Measurements from ENCODE around the gene MYO7B. TPM values are rescaled to one million over a fixed set of nuclear protein-coding genes. Genes with fewer than 3 reads are reported as not detected.

Gene MYO7B
- total RNA-seq, 6 donors from 2014 or later, result 1.2 to 6.1 (median 3.1) TPM

- TF ChIP-seq EP300 (IDR thresholded peaks at IDR 0.05), result no peak
- no peak for TF ChIP-seq POLR2A (IDR thresholded peaks at IDR 0.05)
- TF ChIP-seq, protein P1, sequence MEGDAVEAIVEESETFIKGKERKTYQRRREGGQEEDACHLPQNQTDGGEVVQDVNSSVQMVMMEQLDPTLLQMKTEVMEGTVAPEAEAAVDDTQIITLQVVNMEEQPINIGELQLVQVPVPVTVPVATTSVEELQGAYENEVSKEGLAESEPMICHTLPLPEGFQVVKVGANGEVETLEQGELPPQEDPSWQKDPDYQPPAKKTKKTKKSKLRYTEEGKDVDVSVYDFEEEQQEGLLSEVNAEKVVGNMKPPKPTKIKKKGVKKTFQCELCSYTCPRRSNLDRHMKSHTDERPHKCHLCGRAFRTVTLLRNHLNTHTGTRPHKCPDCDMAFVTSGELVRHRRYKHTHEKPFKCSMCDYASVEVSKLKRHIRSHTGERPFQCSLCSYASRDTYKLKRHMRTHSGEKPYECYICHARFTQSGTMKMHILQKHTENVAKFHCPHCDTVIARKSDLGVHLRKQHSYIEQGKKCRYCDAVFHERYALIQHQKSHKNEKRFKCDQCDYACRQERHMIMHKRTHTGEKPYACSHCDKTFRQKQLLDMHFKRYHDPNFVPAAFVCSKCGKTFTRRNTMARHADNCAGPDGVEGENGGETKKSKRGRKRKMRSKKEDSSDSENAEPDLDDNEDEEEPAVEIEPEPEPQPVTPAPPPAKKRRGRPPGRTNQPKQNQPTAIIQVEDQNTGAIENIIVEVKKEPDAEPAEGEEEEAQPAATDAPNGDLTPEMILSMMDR (IDR thresholded peaks at IDR 0.05), result no peak
- TF ChIP-seq POLR2AphosphoS5 (IDR thresholded peaks at IDR 0.05), result no peak
- Histone ChIP-seq H3K36me3 (no peaks in the 10 kb centered on the region), H3K27me3 (no peaks in the 10 kb centered on the region), H3K4me1 (peaks cover 3 to 26% (median 16%) of the 10 kb centered on the region in 4 donors), H3K27ac (no peak overlapping the region), H3K4me3 (no peak overlapping the region), H3K9me3 (no peaks in the 10 kb centered on the region)
- DNase-seq, result no peak
- no peak for ATAC-seq (ENCODE audit: low FRiP score in 2 of 2)
These were observed 147.6 kb downstream of the MYO7B start for GRCh38 chr2:127683056-127683455.

GRCh38 chr2:127683757-127684156 is 148.3 kb downstream of the MYO7B start:
- ATAC-seq (ENCODE audit: low FRiP score in 2 of 2), result peak in 1 of 2 donors; percentile 41
- no peak overlapping the region for H3K27ac ChIP-seq
- H3K4me3 ChIP-seq, result no peak overlapping the region
- peaks cover 3 to 26% (median 16%) of the 10 kb centered on the region in 4 donors for H3K4me1 ChIP-seq
- WGBS, 2 donors, result 66 to 69% methylated on average over 9 to 14 of the region's 15 CpGs
- H3K36me3 ChIP-seq, result no peaks in the 10 kb centered on the region
- peaks cover 0 to 3% (median 0%) of the 10 kb centered on the region in 4 donors for H3K9me3 ChIP-seq
- no peaks in the 10 kb centered on the region for H3K27me3 ChIP-seq
- DNase-seq, result peak in 1 of 2 donors; percentile 36
- TF ChIP-seq EP300 (IDR thresholded peaks at IDR 0.05), result no peak
- TF ChIP-seq, protein P1 (IDR thresholded peaks at IDR 0.05), result no peak
- TF ChIP-seq POLR2A (IDR thresholded peaks at IDR 0.05), result no peak

GRCh38 chr2:127685410-127686080 is 150.1 kb downstream of the MYO7B start:
- H3K27ac ChIP-seq, result no peak overlapping the region
- no peak for TF ChIP-seq EP300 (IDR thresholded peaks at IDR 0.05)
- H3K27me3 ChIP-seq, result no peaks in the 10 kb centered on the region
- peaks cover 0 to 24% (median 16%) of the 10 kb centered on the region in 4 donors for H3K4me1 ChIP-seq
- H3K36me3 ChIP-seq, result no peaks in the 10 kb centered on the region
- peaks cover 0 to 8% (median 5%) of the 10 kb centered on the region in 4 donors for H3K9me3 ChIP-seq
- DNase-seq (no peak), ATAC-seq (ENCODE audit: low FRiP score in 2 of 2) (no peak)
- H3K4me3 ChIP-seq, result no peak overlapping the region
- 80 to 86% methylated on average over 8 of the region's 8 CpGs for WGBS, 2 donors

Other genes starting within 250 kb of the MYO7B start
- 100 to 1,000 TPM in 1 of 6 donors, 10 to 100 TPM in 5; 32.1 to 178 (median 49.8) TPM for gene ERCC3, start 241.5 kb upstream of the MYO7B start, total RNA-seq
- gene MAP3K2, start 147.7 kb upstream of the MYO7B start, total RNA-seq, result 10 to 100 TPM; 43.0 to 79.2 (median 66.9) TPM
- under 1 TPM in 4 of 6 donors, not detected in 2; 0.55 to 0.79 (median 0.62) TPM for gene PROC, start 117.3 kb upstream of the MYO7B start, total RNA-seq
- 100 to 1,000 TPM in 1 of 6 donors, 10 to 100 TPM in 5; 29.5 to 128 (median 58.6) TPM for gene IWS1, start 9.2 kb upstream of the MYO7B start, total RNA-seq
- under 1 TPM in 3 of 6 donors, not detected in 3; 0.17 to 0.46 (median 0.24) TPM for gene GPR17, start 110.5 kb downstream of the MYO7B start, total RNA-seq
- gene LIMS2, start 139.8 kb downstream of the MYO7B start, total RNA-seq, result 100 to 1,000 TPM in 4 of 6 donors, 10 to 100 TPM in 2; 33.6 to 169 (median 109) TPM
- 10 to 100 TPM in 2 of 6 donors, 1 to 10 TPM in 4; 6.4 to 13.1 (median 9.1) TPM for gene SFT2D3, start 165.8 kb downstream of the MYO7B start, total RNA-seq

All from upper lobe of left lung (tissue), 6 donors.